ENCODE data around the gene AKAP13.

DNA sequence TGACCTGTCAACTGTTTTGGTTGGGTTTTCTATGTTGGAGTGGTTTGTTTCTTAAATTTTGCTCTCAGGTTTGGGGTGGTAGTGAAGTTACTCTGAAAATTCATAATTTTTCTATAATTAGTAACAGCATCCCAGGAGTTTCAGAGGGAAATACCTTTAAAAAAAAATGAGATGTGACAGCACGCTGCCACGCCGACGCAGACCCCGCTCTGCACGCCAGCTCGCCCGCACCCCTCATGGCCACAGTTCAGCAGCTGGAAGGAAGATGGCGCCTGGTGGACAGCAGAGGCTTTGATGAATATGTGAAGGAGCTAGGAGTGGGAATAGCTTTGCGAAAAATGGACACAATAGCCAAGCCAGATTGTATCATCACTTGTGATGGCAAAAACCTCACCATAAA, 34.6 kb downstream of the AKAP13 start:
- TF ChIP-seq BRCA1 (IDR thresholded peaks at IDR 0.05; ENCODE audit: low read depth, low read length) (no peak), FOSL1 (IDR thresholded peaks at IDR 0.05; ENCODE audit: insufficient read depth, low read depth, low read length) (no peak), POLR2A (IDR thresholded peaks at IDR 0.05; ENCODE audit: control extremely low read depth in 1 of 2, low read depth in 2 of 2, low read length in 2 of 2) (no peak), CBX5 (IDR thresholded peaks at IDR 0.05; ENCODE audit: low read depth, low read length) (no peak), CHD2 (IDR thresholded peaks at IDR 0.05; ENCODE audit: low read length) (no peak), HDAC6 (IDR thresholded peaks at IDR 0.05; ENCODE audit: low read depth, low read length) (no peak), CREB1 (IDR thresholded peaks at IDR 0.05) (no peak), SIN3A (conservative IDR thresholded peaks at IDR 0.05 in 1 of 2, IDR thresholded peaks at IDR 0.05 in 1 of 2; ENCODE audit: low read depth in 1 of 2, low read length in 2 of 2) (no peak), RBBP5 (IDR thresholded peaks at IDR 0.05; ENCODE audit: borderline replicate concordance, low read depth, low read length) (no peak)
- TF ChIP-seq, protein P1, sequence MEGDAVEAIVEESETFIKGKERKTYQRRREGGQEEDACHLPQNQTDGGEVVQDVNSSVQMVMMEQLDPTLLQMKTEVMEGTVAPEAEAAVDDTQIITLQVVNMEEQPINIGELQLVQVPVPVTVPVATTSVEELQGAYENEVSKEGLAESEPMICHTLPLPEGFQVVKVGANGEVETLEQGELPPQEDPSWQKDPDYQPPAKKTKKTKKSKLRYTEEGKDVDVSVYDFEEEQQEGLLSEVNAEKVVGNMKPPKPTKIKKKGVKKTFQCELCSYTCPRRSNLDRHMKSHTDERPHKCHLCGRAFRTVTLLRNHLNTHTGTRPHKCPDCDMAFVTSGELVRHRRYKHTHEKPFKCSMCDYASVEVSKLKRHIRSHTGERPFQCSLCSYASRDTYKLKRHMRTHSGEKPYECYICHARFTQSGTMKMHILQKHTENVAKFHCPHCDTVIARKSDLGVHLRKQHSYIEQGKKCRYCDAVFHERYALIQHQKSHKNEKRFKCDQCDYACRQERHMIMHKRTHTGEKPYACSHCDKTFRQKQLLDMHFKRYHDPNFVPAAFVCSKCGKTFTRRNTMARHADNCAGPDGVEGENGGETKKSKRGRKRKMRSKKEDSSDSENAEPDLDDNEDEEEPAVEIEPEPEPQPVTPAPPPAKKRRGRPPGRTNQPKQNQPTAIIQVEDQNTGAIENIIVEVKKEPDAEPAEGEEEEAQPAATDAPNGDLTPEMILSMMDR (IDR thresholded peaks at IDR 0.05; ENCODE audit: control extremely low read depth in 1 of 3, insufficient read depth in 1 of 3, low read depth in 1 of 3, low read length in 3 of 3), result no peak

Measured in H1 (cell line).